Nephron progenitor cell (in vitro differentiated cells): ENCODE data around the gene MEGF10.

Source experiments
- DNase-seq: peaks from one replicate; pipeline ENCODE4 v3.0.0; 2021
- H3K27ac Mint-ChIP-seq: 2 replicates; pipeline ENCODE4 v1.8.0; 2021; ENCODE audit warnings: mild to moderate bottlenecking, moderate library complexity, mixed read lengths
- H3K27me3 Mint-ChIP-seq: 2 replicates; pipeline ENCODE4 v1.8.0; 2021; ENCODE audit warnings: mild to moderate bottlenecking, low read depth, mixed read lengths; ENCODE audit not compliant: poor library complexity
- H3K36me3 Mint-ChIP-seq: 2 replicates; pipeline ENCODE4 v1.8.0; 2021; ENCODE audit warnings: low read depth, mixed read lengths
- H3K4me1 Mint-ChIP-seq: 2 replicates; pipeline ENCODE4 v1.8.0; 2021; ENCODE audit warnings: mixed read lengths
- H3K4me3 Mint-ChIP-seq: 2 replicates; pipeline ENCODE4 v1.8.0; 2021; ENCODE audit warnings: mild to moderate bottlenecking, moderate library complexity, mixed read lengths
- H3K9me3 Mint-ChIP-seq: 2 replicates; pipeline ENCODE4 v1.8.0; 2021; ENCODE audit warnings: mild to moderate bottlenecking, moderate library complexity, mixed read lengths
- TF ChIP-seq, protein P1 (sequence below): fragments of 200-600 bp; sonication (generic); IDR thresholded peaks from 2 replicates; pipeline ENCODE4 v1.5.0; 2021; ENCODE audit warnings: antibody characterized with exemption

The MEGF10 gene

DNA sequence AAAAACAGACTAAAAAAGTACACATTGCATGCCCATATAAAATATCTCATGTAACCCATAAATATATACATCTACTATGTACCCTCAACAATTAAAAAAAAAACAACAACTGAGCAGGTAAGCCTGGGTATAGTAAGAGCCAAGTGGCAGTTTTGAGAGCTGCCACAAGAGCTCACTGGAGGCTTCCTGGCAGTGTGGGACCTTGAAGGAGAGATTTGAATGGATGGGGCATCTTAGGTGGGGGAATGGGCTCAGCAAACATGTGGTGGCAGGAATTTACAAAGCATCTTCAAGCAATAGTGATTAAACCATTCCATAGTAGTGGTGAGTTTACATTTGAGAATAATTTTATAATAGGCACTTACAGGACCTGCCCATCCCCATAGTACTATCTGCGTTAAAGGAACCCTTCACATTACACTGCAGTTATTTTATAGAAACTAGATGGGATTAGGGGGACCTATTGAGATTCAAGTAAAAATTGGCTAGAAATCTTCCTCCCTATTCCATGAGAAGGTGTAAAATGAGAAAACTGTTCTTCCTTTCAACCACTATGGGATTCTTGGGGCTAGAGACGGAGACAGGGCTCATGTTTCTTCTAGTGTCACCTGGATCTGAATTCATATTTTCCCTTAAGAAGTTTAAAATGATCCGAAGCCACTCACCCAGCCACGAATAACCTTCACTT, 6.9 kb downstream of the MEGF10 start:
- no peaks in the 10 kb centered on the region for H3K36me3 Mint-ChIP-seq
- no peak for DNase-seq
- H3K27ac Mint-ChIP-seq: no peak overlapping the region
- no peaks in the 10 kb centered on the region for H3K9me3 Mint-ChIP-seq
- H3K27me3 Mint-ChIP-seq: peaks cover 27% of the 10 kb centered on the region
- no peak overlapping the region for H3K4me3 Mint-ChIP-seq
- H3K4me1 Mint-ChIP-seq: peaks cover 11% of the 10 kb centered on the region
- TF ChIP-seq, protein P1, sequence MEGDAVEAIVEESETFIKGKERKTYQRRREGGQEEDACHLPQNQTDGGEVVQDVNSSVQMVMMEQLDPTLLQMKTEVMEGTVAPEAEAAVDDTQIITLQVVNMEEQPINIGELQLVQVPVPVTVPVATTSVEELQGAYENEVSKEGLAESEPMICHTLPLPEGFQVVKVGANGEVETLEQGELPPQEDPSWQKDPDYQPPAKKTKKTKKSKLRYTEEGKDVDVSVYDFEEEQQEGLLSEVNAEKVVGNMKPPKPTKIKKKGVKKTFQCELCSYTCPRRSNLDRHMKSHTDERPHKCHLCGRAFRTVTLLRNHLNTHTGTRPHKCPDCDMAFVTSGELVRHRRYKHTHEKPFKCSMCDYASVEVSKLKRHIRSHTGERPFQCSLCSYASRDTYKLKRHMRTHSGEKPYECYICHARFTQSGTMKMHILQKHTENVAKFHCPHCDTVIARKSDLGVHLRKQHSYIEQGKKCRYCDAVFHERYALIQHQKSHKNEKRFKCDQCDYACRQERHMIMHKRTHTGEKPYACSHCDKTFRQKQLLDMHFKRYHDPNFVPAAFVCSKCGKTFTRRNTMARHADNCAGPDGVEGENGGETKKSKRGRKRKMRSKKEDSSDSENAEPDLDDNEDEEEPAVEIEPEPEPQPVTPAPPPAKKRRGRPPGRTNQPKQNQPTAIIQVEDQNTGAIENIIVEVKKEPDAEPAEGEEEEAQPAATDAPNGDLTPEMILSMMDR: no peak

DNA sequence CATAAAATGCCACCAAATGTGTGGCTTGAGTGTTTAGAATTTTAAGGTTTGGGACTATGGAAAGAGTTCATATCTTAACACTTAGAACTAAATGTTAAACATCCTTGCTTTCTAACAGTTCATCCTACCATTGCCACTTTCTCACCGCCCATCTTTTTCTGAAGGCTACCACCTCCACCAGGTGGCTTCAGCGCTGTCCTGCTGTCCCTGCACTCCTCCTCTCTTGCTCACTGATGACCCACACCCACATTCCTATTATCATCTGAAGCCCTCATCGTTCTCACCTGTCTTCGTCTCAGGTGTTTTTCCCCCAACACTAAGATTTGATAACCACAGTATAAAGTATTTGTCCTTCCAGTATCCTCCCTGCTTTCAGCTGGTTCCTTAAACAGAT, 7.4 kb downstream of the MEGF10 start:
- Mint-ChIP-seq H3K27ac (no peak overlapping the region), H3K36me3 (no peaks in the 10 kb centered on the region), H3K9me3 (no peaks in the 10 kb centered on the region), H3K4me1 (peaks cover 11% of the 10 kb centered on the region), H3K4me3 (no peak overlapping the region), H3K27me3 (peaks cover 21% of the 10 kb centered on the region)
- TF ChIP-seq, protein P1: no peak
- no peak for DNase-seq

GRCh38 chr5:127298656-127299055, 8.1 kb downstream of the MEGF10 start:
- Mint-ChIP-seq H3K4me3 (no peak overlapping the region), H3K27ac (no peak overlapping the region), H3K27me3 (peaks cover 15% of the 10 kb centered on the region), H3K9me3 (no peaks in the 10 kb centered on the region), H3K36me3 (no peaks in the 10 kb centered on the region), H3K4me1 (peaks cover 11% of the 10 kb centered on the region)
- TF ChIP-seq, protein P1: no peak
- no peak for DNase-seq

DNA sequence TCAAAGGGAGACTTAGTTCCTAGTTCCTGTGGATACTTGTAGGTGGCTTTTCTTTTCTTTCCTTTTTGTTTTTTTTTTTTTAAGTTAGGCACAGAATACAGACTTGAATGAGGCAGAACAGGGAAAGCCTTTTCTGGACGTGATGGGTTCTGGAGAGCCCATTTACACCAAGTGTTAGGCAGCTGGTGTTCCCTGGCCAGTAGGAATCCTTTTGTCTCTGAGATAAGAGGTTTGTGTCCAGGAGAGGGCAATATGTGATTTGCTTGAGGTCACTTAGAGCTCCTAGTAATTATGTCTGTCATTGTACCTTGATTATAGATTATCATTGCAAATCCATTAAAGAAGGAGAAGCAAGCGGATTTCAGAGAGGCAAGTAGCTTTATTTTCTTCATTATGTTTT, 9.1 kb downstream of the MEGF10 start:
- H3K27ac Mint-ChIP-seq: no peak overlapping the region
- TF ChIP-seq, protein P1: no peak
- peaks cover 11% of the 10 kb centered on the region for H3K4me1 Mint-ChIP-seq
- no peaks in the 10 kb centered on the region for H3K36me3 Mint-ChIP-seq
- DNase-seq: no peak
- no peaks in the 10 kb centered on the region for H3K9me3 Mint-ChIP-seq
- peaks cover 10% of the 10 kb centered on the region for H3K27me3 Mint-ChIP-seq
- H3K4me3 Mint-ChIP-seq: no peak overlapping the region

DNA sequence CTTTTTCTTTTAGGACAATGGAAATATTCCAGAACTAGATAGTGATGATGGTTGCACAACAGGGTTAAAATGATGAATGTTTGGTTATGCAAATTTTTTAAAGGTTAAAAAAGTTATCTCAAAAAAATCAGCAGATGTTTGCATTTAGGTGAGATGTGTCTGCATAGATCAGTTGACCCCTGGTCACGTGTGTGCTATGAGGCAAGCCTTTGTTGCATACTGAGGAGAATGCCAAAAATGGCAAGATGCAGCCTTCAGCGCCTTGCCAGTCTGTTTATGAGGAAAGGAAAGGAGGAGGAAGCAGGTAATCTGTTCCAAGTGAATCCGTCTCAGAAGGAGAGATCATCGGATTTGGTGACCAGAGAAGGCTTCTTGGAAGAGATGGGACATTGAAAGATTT, 11.9 kb downstream of the MEGF10 start:
- Mint-ChIP-seq H3K4me1 (peaks cover 21% of the 10 kb centered on the region), H3K9me3 (no peaks in the 10 kb centered on the region), H3K4me3 (no peak overlapping the region), H3K36me3 (no peaks in the 10 kb centered on the region), H3K27ac (no peak overlapping the region), H3K27me3 (peaks cover 4% of the 10 kb centered on the region)
- DNase-seq: no peak
- TF ChIP-seq, protein P1: no peak

DNA sequence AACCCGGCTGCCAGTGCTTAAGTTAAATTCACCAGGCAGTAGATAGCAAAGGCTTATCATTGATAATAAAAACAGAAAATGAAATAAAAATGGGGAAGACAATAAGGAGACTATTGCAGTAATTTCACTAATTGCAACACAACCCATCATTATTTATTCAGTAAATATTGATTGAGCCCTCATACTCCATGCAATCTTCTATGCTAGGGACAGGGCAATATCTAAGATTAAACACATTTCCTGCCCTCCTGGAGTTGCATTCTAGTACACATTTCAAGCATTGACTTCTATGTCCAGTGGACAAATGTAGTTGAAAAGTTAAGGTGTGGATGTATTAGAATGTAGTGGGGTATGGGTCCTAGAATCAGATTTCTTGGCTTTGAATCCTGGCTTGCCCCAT, 12.8 kb downstream of the MEGF10 start:
- H3K36me3 Mint-ChIP-seq: no peaks in the 10 kb centered on the region
- DNase-seq: no peak
- H3K9me3 Mint-ChIP-seq: peaks cover 5% of the 10 kb centered on the region
- TF ChIP-seq, protein P1: no peak
- peaks cover 4% of the 10 kb centered on the region for H3K27me3 Mint-ChIP-seq
- no peak overlapping the region for H3K27ac Mint-ChIP-seq
- H3K4me3 Mint-ChIP-seq: no peak overlapping the region
- peaks cover 28% of the 10 kb centered on the region for H3K4me1 Mint-ChIP-seq
